Vagina (tissue), 2 donors: ENCODE data around the gene ASIC1. TPM values are rescaled to one million over a fixed set of nuclear protein-coding genes. Genes with fewer than 3 reads are reported as not detected.

Experiments used
- DNase-seq, 2 donors: peaks; one replicate each; pipeline ENCODE4 v3.0.0-alpha.2; 2017; ENCODE audit errors: extremely low spot score in 2 of 2
- H3K27ac ChIP-seq: fragments of 200-600 bp; sonication (generic); one replicate; pipeline ENCODE4 v1.5.1; 2019
- H3K27me3 ChIP-seq: fragments of 200-600 bp; sonication (generic); one replicate; pipeline ENCODE4 v1.5.1; 2019
- H3K36me3 ChIP-seq, 2 donors: fragments of 200-600 bp; sonication (generic); one replicate each; pipeline ENCODE4 v1.5.1; 2017 to 2019
- H3K4me1 ChIP-seq: fragments of 200-600 bp; sonication (generic); one replicate; pipeline ENCODE4 v1.5.1; 2019
- H3K4me3 ChIP-seq, 2 donors: fragments of 200-600 bp; sonication (generic); 1 replicate in 1 of 2; 2 replicates in 1 of 2; pipeline ENCODE4 v1.5.1; 2016 to 2019
- H3K9me3 ChIP-seq: fragments of 200-600 bp; sonication (generic); one replicate; pipeline ENCODE4 v1.5.1; 2019
- CTCF ChIP-seq, 3 experiments: fragments of 450-650 bp in 2 of 3; fragments of 200-600 bp in 1 of 3; sonication (generic) in 1 of 3; IDR thresholded peaks; one replicate each; pipeline ENCODE4 v1.5.1; 2017 to 2019; ENCODE audit warnings: antibody characterized with exemption in 3 of 3, mild to moderate bottlenecking in 2 of 3, moderate library complexity in 2 of 3
- POLR2A ChIP-seq, 2 donors: fragments of 450-650 bp; IDR thresholded peaks; one replicate each; pipeline ENCODE4 v1.6.1; 2017; ENCODE audit warnings: antibody characterized with exemption in 2 of 2, mild to moderate bottlenecking in 2 of 2, moderate library complexity in 2 of 2
- POLR2AphosphoS5 ChIP-seq, 2 donors: sonication (generic); formaldehyde crosslinking; IDR thresholded peaks; one replicate each; pipeline ENCODE4 v1.9.0; 2017; ENCODE audit warnings: antibody characterized with exemption in 2 of 2, mild to moderate bottlenecking in 2 of 2, low read depth in 1 of 2; ENCODE audit not compliant: insufficient read depth in 1 of 2
- intact Hi-C: fragments of 100-400 bp; cut with DNase I; formaldehyde crosslinking; loops from one replicate; pipeline ENCODE4 v1.15.1; 2023
- total RNA-seq: library from RNA; depleted of rRNA; stranded (reverse); fragments of >200 nt; gene quantifications from one replicate; pipeline ENCODE4 v1.2.3, GENCODE V29; 2016

The ASIC1 gene
- total RNA-seq, 1 donor from 2014 or later = 2.9 TPM

GRCh38 chr12:50051101-50051806 is 6.1 kb upstream of the ASIC1 start:
- H3K4me3 ChIP-seq = peak overlapping the region; percentile 30 to 39
- no peak for TF ChIP-seq POLR2A (IDR thresholded peaks at IDR 0.05)
- TF ChIP-seq POLR2AphosphoS5 (IDR thresholded peaks at IDR 0.05; ENCODE audit: insufficient read depth in 1 of 2, low read depth in 1 of 2) = no peak
- no peak for TF ChIP-seq CTCF (IDR thresholded peaks at IDR 0.05)
- intact Hi-C loops = loop anchor here (10.0 kb wide), 1 partner anchor 76 kb away; the partner anchor contains the start of gene AQP6
- peak overlapping the region; percentile 69 for H3K27ac ChIP-seq
- H3K27me3 ChIP-seq = no peaks in the 10 kb centered on the region
- H3K9me3 ChIP-seq = no peaks in the 10 kb centered on the region
- no peaks in the 10 kb centered on the region for H3K36me3 ChIP-seq
- no peak for DNase-seq
- peaks cover 21% of the 10 kb centered on the region for H3K4me1 ChIP-seq

- H3K9me3 ChIP-seq = no peaks in the 10 kb centered on the region
- no peaks in the 10 kb centered on the region for H3K36me3 ChIP-seq
- H3K27me3 ChIP-seq = no peaks in the 10 kb centered on the region
- intact Hi-C loops = loop anchor here (10.0 kb wide), 1 partner anchor 78 kb away; the partner anchor contains the start of gene AQP6
- H3K4me1 ChIP-seq = peaks cover 32% of the 10 kb centered on the region
- TF ChIP-seq POLR2AphosphoS5 (IDR thresholded peaks at IDR 0.05; ENCODE audit: insufficient read depth in 1 of 2, low read depth in 1 of 2) = no peak
- TF ChIP-seq CTCF (IDR thresholded peaks at IDR 0.05) = no peak
- no peak for TF ChIP-seq POLR2A (IDR thresholded peaks at IDR 0.05)
- H3K4me3 ChIP-seq = no peak overlapping the region
- H3K27ac ChIP-seq = no peak overlapping the region
- DNase-seq = no peak
Observed at GRCh38 chr12:50052544-50052943, 4.9 kb upstream of the ASIC1 start.

GRCh38 chr12:50052964-50053363 is 4.4 kb upstream of the ASIC1 start:
- Histone ChIP-seq H3K9me3 (no peaks in the 10 kb centered on the region), H3K4me3 (no peak overlapping the region), H3K4me1 (peaks cover 34% of the 10 kb centered on the region), H3K27ac (no peak overlapping the region), H3K27me3 (no peaks in the 10 kb centered on the region), H3K36me3 (no peaks in the 10 kb centered on the region)
- DNase-seq = no peak
- intact Hi-C loops = loop anchor here (10.0 kb wide), 1 partner anchor 78 kb away; the partner anchor contains the start of gene AQP6
- no peak for TF ChIP-seq CTCF (IDR thresholded peaks at IDR 0.05)
- no peak for TF ChIP-seq POLR2AphosphoS5 (IDR thresholded peaks at IDR 0.05; ENCODE audit: insufficient read depth in 1 of 2, low read depth in 1 of 2)
- no peak for TF ChIP-seq POLR2A (IDR thresholded peaks at IDR 0.05)

GRCh38 chr12:50053583-50053982 is 3.8 kb upstream of the ASIC1 start:
- intact Hi-C loops = loop anchor here (10.0 kb wide), 1 partner anchor 79 kb away; the partner anchor contains the start of gene AQP6
- Histone ChIP-seq H3K4me1 (peaks cover 37% of the 10 kb centered on the region), H3K27me3 (no peaks in the 10 kb centered on the region), H3K36me3 (no peaks in the 10 kb centered on the region), H3K9me3 (no peaks in the 10 kb centered on the region), H3K4me3 (no peak overlapping the region), H3K27ac (no peak overlapping the region)
- TF ChIP-seq POLR2A (IDR thresholded peaks at IDR 0.05) (no peak), CTCF (IDR thresholded peaks at IDR 0.05) (no peak), POLR2AphosphoS5 (IDR thresholded peaks at IDR 0.05; ENCODE audit: insufficient read depth in 1 of 2, low read depth in 1 of 2) (no peak)
- DNase-seq = no peak
